ENCODE results near the gene IL36G.

DNA sequence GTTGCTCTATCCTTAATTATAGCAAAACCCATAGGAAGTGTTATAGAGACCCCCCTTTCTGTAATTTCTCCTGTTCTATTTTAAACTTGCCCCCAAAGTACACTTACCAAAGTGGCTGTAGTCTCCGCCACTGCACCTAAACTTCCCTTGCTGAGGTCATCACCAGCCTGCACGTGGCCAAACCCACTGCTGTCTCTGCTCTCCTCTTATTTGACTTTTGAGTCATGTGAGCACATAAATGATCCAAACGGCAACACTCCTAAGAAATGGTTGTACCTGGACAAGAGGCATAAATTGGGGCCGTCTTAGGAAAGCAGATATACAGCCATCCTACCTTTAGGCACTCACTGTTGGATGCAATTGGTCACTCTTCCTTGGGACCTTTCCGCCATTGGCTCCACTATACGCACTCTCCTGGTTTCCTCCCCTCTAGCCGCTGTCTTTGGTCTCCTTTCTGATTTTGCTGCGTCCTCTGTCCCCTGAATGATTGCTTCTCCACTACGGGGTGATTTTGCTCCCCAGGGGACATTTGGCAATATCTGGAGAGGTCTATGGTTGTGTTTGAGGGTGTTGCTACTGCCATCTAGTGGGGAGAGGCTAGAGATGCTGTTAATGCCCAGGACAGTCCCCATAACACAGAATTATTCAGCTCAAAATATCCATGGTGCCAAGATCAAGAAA is 19.2 kb upstream of the IL36G start:
- TF ChIP-seq, protein P1, sequence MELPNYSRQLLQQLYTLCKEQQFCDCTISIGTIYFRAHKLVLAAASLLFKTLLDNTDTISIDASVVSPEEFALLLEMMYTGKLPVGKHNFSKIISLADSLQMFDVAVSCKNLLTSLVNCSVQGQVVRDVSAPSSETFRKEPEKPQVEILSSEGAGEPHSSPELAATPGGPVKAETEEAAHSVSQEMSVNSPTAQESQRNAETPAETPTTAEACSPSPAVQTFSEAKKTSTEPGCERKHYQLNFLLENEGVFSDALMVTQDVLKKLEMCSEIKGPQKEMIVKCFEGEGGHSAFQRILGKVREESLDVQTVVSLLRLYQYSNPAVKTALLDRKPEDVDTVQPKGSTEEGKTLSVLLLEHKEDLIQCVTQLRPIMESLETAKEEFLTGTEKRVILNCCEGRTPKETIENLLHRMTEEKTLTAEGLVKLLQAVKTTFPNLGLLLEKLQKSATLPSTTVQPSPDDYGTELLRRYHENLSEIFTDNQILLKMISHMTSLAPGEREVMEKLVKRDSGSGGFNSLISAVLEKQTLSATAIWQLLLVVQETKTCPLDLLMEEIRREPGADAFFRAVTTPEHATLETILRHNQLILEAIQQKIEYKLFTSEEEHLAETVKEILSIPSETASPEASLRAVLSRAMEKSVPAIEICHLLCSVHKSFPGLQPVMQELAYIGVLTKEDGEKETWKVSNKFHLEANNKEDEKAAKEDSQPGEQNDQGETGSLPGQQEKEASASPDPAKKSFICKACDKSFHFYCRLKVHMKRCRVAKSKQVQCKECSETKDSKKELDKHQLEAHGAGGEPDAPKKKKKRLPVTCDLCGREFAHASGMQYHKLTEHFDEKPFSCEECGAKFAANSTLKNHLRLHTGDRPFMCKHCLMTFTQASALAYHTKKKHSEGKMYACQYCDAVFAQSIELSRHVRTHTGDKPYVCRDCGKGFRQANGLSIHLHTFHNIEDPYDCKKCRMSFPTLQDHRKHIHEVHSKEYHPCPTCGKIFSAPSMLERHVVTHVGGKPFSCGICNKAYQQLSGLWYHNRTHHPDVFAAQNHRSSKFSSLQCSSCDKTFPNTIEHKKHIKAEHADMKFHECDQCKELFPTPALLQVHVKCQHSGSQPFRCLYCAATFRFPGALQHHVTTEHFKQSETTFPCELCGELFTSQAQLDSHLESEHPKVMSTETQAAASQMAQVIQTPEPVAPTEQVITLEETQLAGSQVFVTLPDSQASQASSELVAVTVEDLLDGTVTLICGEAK (IDR thresholded peaks at IDR 0.05), result no peak
- TF ChIP-seq, protein P1 (CRISPR knock-in tag; IDR thresholded peaks at IDR 0.05), result no peak
- TF ChIP-seq, protein P2, sequence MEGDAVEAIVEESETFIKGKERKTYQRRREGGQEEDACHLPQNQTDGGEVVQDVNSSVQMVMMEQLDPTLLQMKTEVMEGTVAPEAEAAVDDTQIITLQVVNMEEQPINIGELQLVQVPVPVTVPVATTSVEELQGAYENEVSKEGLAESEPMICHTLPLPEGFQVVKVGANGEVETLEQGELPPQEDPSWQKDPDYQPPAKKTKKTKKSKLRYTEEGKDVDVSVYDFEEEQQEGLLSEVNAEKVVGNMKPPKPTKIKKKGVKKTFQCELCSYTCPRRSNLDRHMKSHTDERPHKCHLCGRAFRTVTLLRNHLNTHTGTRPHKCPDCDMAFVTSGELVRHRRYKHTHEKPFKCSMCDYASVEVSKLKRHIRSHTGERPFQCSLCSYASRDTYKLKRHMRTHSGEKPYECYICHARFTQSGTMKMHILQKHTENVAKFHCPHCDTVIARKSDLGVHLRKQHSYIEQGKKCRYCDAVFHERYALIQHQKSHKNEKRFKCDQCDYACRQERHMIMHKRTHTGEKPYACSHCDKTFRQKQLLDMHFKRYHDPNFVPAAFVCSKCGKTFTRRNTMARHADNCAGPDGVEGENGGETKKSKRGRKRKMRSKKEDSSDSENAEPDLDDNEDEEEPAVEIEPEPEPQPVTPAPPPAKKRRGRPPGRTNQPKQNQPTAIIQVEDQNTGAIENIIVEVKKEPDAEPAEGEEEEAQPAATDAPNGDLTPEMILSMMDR (CRISPR knock-in tag; IDR thresholded peaks at IDR 0.05), result peak; percentile 80
- TF ChIP-seq HES4 (CRISPR knock-in tag; IDR thresholded peaks at IDR 0.05; ENCODE audit: borderline replicate concordance) (no peak), STAG1 (CRISPR knock-in tag; IDR thresholded peaks at IDR 0.05) (peak; percentile 64)

Data from HepG2 (cell line).